Fibroblast of upper back skin (primary cell): Measurements from ENCODE around the gene MLLT6.

Source experiments
- DNase-seq: peaks from one replicate; pipeline ENCODE4 v3.0.0-alpha.2; 2013

The MLLT6 gene

GRCh38 chr17:38704606-38705522 lies at the start of gene MLLT6:
TSS of gene MLLT6 (plus strand) at chr17:38705273. CDS start at chr17:38705633, 360 bp downstream.
- DNase-seq = peak; percentile 73

GRCh38 chr17:38656959-38657823 lies 47.9 kb upstream of the MLLT6 start:
- DNase-seq = no peak

GRCh38 chr17:38657824-38658740 lies 47.0 kb upstream of the MLLT6 start:
- DNase-seq = no peak

GRCh38 chr17:38658741-38659345 lies 46.2 kb upstream of the MLLT6 start:
- no peak for DNase-seq

- no peak for DNase-seq
Observed at GRCh38 chr17:38659415-38659814, 45.7 kb upstream of the MLLT6 start.

- no peak for DNase-seq
Observed at GRCh38 chr17:38660097-38661025, 44.7 kb upstream of the MLLT6 start.

- DNase-seq = peak; percentile 41
Observed at GRCh38 chr17:38663125-38663751, 41.8 kb upstream of the MLLT6 start.

GRCh38 chr17:38663964-38664644 lies 41.0 kb upstream of the MLLT6 start:
- DNase-seq = no peak

GRCh38 chr17:38667099-38667786 lies 37.8 kb upstream of the MLLT6 start:
- DNase-seq = peak; percentile 64

- no peak for DNase-seq
Observed at GRCh38 chr17:38667787-38668122, 37.3 kb upstream of the MLLT6 start.

- DNase-seq = no peak
Observed at GRCh38 chr17:38669520-38669919, 35.6 kb upstream of the MLLT6 start.

- no peak for DNase-seq
Observed at GRCh38 chr17:38671939-38672720, 32.9 kb upstream of the MLLT6 start.

- DNase-seq = no peak
Observed at GRCh38 chr17:38672788-38673706, 32.0 kb upstream of the MLLT6 start.

GRCh38 chr17:38673707-38674013 lies 31.4 kb upstream of the MLLT6 start:
- DNase-seq = no peak

GRCh38 chr17:38674014-38674748 lies 30.9 kb upstream of the MLLT6 start:
- DNase-seq = no peak

GRCh38 chr17:38674749-38675615 lies 30.1 kb upstream of the MLLT6 start, which contains the start of gene EPOP:
TSS of gene EPOP (minus strand) at chr17:38674957. CDS start at chr17:38674495, 462 bp downstream.
- DNase-seq = peak; percentile 86
